Sigmoid colon (tissue), 7 donors: ENCODE results near the gene CDC73. TPM values are rescaled to one million over a fixed set of nuclear protein-coding genes. Genes with fewer than 3 reads are reported as not detected.

ENCODE experiments used
- DNase-seq: peaks from one replicate; pipeline ENCODE4 v3.0.0-alpha.2; 2019
- H3K27ac ChIP-seq, 4 donors: fragments of 200-600 bp; sonication (generic); one replicate each; pipeline ENCODE4 v1.5.1; 2016 to 2019; ENCODE audit warnings: mild to moderate bottlenecking in 1 of 4
- H3K27me3 ChIP-seq, 3 donors: fragments of 200-600 bp; sonication (generic); one replicate each; pipeline ENCODE4 v1.5.1; 2019; ENCODE audit warnings: mild to moderate bottlenecking in 1 of 3
- H3K36me3 ChIP-seq, 4 donors: fragments of 200-600 bp; sonication (generic); one replicate each; pipeline ENCODE4 v1.5.1; 2016 to 2019
- H3K4me1 ChIP-seq, 4 donors: fragments of 200-600 bp; sonication (generic); one replicate each; pipeline ENCODE4 v1.5.1; 2017 to 2019
- H3K4me3 ChIP-seq, 4 donors: fragments of 200-600 bp; sonication (generic); one replicate each; pipeline ENCODE4 v1.5.1; 2017 to 2019; ENCODE audit warnings: mild to moderate bottlenecking in 2 of 4, moderate library complexity in 1 of 4
- H3K9me3 ChIP-seq, 4 donors: fragments of 200-600 bp in 3 of 4; sonication (generic) in 3 of 4; one replicate each; pipeline versions ENCODE4 v1.5.1 to v1.6.1; 2013 to 2019
- EP300 ChIP-seq, 4 donors: sonication (generic); formaldehyde crosslinking; IDR thresholded peaks; one replicate each; pipeline ENCODE4 v1.6.1; 2017; ENCODE audit warnings: antibody characterized with exemption in 4 of 4
- POLR2A ChIP-seq, 2 donors: fragments of 450-650 bp; IDR thresholded peaks; one replicate each; pipeline ENCODE4 v1.6.1; 2016; ENCODE audit warnings: antibody characterized with exemption in 2 of 2, mild to moderate bottlenecking in 2 of 2, moderate library complexity in 2 of 2
- POLR2AphosphoS5 ChIP-seq, 4 donors: sonication (generic); formaldehyde crosslinking; IDR thresholded peaks; one replicate each; pipeline ENCODE4 v1.6.1; 2017; ENCODE audit warnings: antibody characterized with exemption in 4 of 4
- WGBS, 2 donors: extraction: QIAGEN DNeasy Blood & Tissue Kit; methylation state at CpG; one replicate each; pipeline ENCODE4 v1.1.7; 2013; 5-methylcytosine and 5-hydroxymethylcytosine counted together
- intact Hi-C: fragments of 100-400 bp; cut with DNase I; formaldehyde crosslinking; loops from one replicate; pipeline ENCODE4 v1.15.1; 2023
- polyA plus RNA-seq, 3 donors: library from polyadenylated mRNA; stranded (reverse); fragments of 200-250 nt; gene quantifications; one replicate each; pipeline ENCODE4 v1.2.3, GENCODE V29; 2013
- total RNA-seq, 4 donors: library from RNA; depleted of rRNA; stranded (reverse); fragments of >200 nt; gene quantifications; one replicate each; pipeline ENCODE4 v1.1.0, GENCODE V29; 2016
- TF ChIP-seq, protein P1 (sequence below), 4 experiments: fragments of 450-650 bp in 3 of 4; fragments of 200-600 bp in 1 of 4; IDR thresholded peaks; one replicate each; pipeline ENCODE4 v1.5.1; 2016 to 2019; ENCODE audit warnings: antibody characterized with exemption in 4 of 4, mild to moderate bottlenecking in 3 of 4, moderate library complexity in 2 of 4
- donor health status: healthy with polysubstance abuse.
- donor health status: Bipolar disorder and iron deficiency.
- donor health status: healthy.

The CDC73 gene
- total and polyA plus RNA-seq, 7 donors: 13.2 to 72.4 (median 45.7) TPM

DNA sequence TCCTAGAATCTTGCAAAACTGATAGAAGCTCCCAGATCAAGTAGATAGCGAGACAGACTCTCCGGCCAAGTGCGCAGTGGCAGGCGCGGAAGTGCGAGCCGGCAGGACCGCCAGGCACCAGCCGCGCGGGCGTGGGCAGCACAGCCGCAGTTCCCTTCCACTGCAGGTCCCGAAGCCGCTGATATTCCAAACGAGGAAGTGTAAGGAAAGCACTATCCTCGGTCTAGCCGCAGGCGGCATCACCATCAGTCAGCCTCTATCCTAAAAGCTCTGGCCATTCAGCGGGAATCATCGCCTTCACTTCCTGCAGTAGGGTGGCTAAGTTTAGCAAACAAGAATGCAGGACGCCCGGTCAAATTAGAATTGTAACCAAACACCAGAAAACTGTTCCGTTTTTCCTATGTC is 17.3 kb upstream of the CDC73 start:
- no peaks in the 10 kb centered on the region for H3K27me3 ChIP-seq
- intact Hi-C loops: no loop called here
- peak overlapping the region; percentile 95 to 97 (median 96) for H3K27ac ChIP-seq
- no peaks in the 10 kb centered on the region for H3K9me3 ChIP-seq
- H3K4me1 ChIP-seq: peaks cover 0 to 25% (median 15%) of the 10 kb centered on the region in 4 donors
- H3K36me3 ChIP-seq: peaks cover 6 to 14% (median 8%) of the 10 kb centered on the region in 4 donors
- no peak for TF ChIP-seq POLR2AphosphoS5 (IDR thresholded peaks at IDR 0.05)
- H3K4me3 ChIP-seq: peak overlapping the region; percentile 74 to 96 (median 84)
- DNase-seq: peak; percentile 75
- WGBS, 2 donors: 0 to 1% methylated on average over 24 of the region's 24 CpGs

- TF ChIP-seq EP300 (IDR thresholded peaks at IDR 0.05) (no peak), POLR2AphosphoS5 (IDR thresholded peaks at IDR 0.05) (peak; percentile 70 to 91 (median 86)), POLR2A (IDR thresholded peaks at IDR 0.05) (peak; percentile 53 to 63)
- TF ChIP-seq, protein P1, sequence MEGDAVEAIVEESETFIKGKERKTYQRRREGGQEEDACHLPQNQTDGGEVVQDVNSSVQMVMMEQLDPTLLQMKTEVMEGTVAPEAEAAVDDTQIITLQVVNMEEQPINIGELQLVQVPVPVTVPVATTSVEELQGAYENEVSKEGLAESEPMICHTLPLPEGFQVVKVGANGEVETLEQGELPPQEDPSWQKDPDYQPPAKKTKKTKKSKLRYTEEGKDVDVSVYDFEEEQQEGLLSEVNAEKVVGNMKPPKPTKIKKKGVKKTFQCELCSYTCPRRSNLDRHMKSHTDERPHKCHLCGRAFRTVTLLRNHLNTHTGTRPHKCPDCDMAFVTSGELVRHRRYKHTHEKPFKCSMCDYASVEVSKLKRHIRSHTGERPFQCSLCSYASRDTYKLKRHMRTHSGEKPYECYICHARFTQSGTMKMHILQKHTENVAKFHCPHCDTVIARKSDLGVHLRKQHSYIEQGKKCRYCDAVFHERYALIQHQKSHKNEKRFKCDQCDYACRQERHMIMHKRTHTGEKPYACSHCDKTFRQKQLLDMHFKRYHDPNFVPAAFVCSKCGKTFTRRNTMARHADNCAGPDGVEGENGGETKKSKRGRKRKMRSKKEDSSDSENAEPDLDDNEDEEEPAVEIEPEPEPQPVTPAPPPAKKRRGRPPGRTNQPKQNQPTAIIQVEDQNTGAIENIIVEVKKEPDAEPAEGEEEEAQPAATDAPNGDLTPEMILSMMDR (IDR thresholded peaks at IDR 0.05): peak in 1 of 4 experiments; percentile 5
- 0% methylated on average over 73 of the region's 73 CpGs for WGBS, 2 donors
- intact Hi-C loops: loop anchor here (1.0 to 5.0 kb wide), 3 partner anchors 16 to 298 kb away; partner anchors contain the start of gene RGS2
- H3K27ac ChIP-seq: peak within 1 kb of the TSS; percentile 95 to 97 (median 96)
- no peaks in the 10 kb centered on the region for H3K27me3 ChIP-seq
- H3K4me3 ChIP-seq: peak within 1 kb of the TSS; percentile 74 to 96 (median 84)
- H3K9me3 ChIP-seq: no peaks in the 10 kb centered on the region
- peak; percentile 93 for DNase-seq
- peaks cover 0 to 25% (median 15%) of the 10 kb centered on the region in 4 donors for H3K4me1 ChIP-seq
- H3K36me3 ChIP-seq: peaks cover 0 to 7% (median 2%) of the 10 kb centered on the region in 4 donors
Observed at GRCh38 chr1:193104907-193105820, 16.7 kb upstream of the CDC73 start, which contains the start of gene GLRX2. GLRX2 (minus strand) TSS chr1:193105414; CDS start chr1:193105382, 32 bp downstream.

DNA sequence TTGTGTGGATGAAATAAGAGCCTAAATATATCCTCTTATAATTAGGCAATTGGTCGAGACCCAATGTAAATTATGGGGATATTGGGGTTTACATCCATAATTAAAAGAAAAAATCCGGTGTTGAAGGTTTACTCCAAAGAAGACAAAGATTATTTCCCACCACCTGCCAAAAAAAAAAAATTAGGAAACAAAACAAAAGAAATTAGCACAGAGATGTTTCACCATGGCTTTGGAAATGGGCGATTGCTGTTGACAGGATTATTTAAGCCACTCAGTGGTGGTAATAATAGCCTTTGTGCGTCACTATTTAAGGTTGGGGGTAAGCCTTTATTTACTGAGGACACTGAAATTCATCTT is 16.0 kb upstream of the CDC73 start:
- Histone ChIP-seq H3K4me3 (peak overlapping the region; percentile 74 to 96 (median 84)), H3K27me3 (no peaks in the 10 kb centered on the region), H3K4me1 (peaks cover 0 to 25% (median 15%) of the 10 kb centered on the region in 4 donors), H3K9me3 (no peaks in the 10 kb centered on the region), H3K27ac (peak overlapping the region; percentile 95 to 97 (median 96)), H3K36me3 (peaks cover 0 to under 1% (median 0%) of the 10 kb centered on the region in 4 donors)
- TF ChIP-seq POLR2AphosphoS5 (IDR thresholded peaks at IDR 0.05) (no peak), POLR2A (IDR thresholded peaks at IDR 0.05) (no peak)
- TF ChIP-seq, protein P1 (IDR thresholded peaks at IDR 0.05): no peak
- WGBS, 2 donors: 33 to 52% methylated on average over 4 of the region's 4 CpGs
- DNase-seq: no peak
- intact Hi-C loops: loop anchor here (1.0 to 5.0 kb wide), 3 partner anchors 16 to 298 kb away; partner anchors contain the start of gene RGS2

GRCh38 chr1:193108471-193108870 is 13.4 kb upstream of the CDC73 start:
- WGBS, 2 donors: 58 to 76% methylated on average over 3 of the region's 3 CpGs
- no peaks in the 10 kb centered on the region for H3K36me3 ChIP-seq
- no peak for TF ChIP-seq POLR2A (IDR thresholded peaks at IDR 0.05)
- H3K9me3 ChIP-seq: no peaks in the 10 kb centered on the region
- peaks cover 0 to 24% (median 11%) of the 10 kb centered on the region in 4 donors for H3K4me1 ChIP-seq
- intact Hi-C loops: loop anchor here (5.0 kb wide), 2 partner anchors 46 to 301 kb away; partner anchors contain the start of gene RGS2
- H3K27ac ChIP-seq: no peak overlapping the region
- no peak overlapping the region for H3K4me3 ChIP-seq
- DNase-seq: no peak
- H3K27me3 ChIP-seq: no peaks in the 10 kb centered on the region

- no peaks in the 10 kb centered on the region for H3K27me3 ChIP-seq
- WGBS, 2 donors: 94 to 97% methylated on average over 1 of the region's 1 CpG
- peaks cover 0 to 16% (median 5%) of the 10 kb centered on the region in 4 donors for H3K4me1 ChIP-seq
- no peak overlapping the region for H3K4me3 ChIP-seq
- TF ChIP-seq POLR2A (IDR thresholded peaks at IDR 0.05) (no peak), EP300 (IDR thresholded peaks at IDR 0.05) (no peak), POLR2AphosphoS5 (IDR thresholded peaks at IDR 0.05) (no peak)
- TF ChIP-seq, protein P1 (IDR thresholded peaks at IDR 0.05): no peak
- intact Hi-C loops: loop anchor here (5.0 kb wide), 2 partner anchors 47 to 302 kb away; partner anchors contain the start of gene RGS2
- H3K36me3 ChIP-seq: no peaks in the 10 kb centered on the region
- DNase-seq: no peak
- no peak overlapping the region for H3K27ac ChIP-seq
- H3K9me3 ChIP-seq: no peaks in the 10 kb centered on the region
Observed at GRCh38 chr1:193109619-193110018, 12.2 kb upstream of the CDC73 start.
